Iris pigment epithelial cell (primary cell): ENCODE measurements around the gene PLSCR1.

Source experiments
- DNase-seq: peaks from one replicate; pipeline ENCODE4 v3.0.0-alpha.2; 2011; ENCODE audit warnings: low read depth

PLSCR1 gene

GRCh38 chr3:146544002-146544928, at the start of gene PLSCR1:
Gene PLSCR1, minus strand, starts transcription at chr3:146544607. Its CDS starts 8,055 bp downstream, at chr3:146536552.
- DNase-seq: peak; percentile 98

- DNase-seq: no peak
These were observed 49.4 kb upstream of the PLSCR1 start for GRCh38 chr3:146593776-146594175.

- DNase-seq: no peak
These were observed 46.1 kb upstream of the PLSCR1 start for GRCh38 chr3:146590521-146590920.

GRCh38 chr3:146589899-146590508, 45.6 kb upstream of the PLSCR1 start:
- peak; percentile 59 for DNase-seq

- DNase-seq: peak; percentile 13
These were observed 40.7 kb upstream of the PLSCR1 start for GRCh38 chr3:146585156-146585555.

- DNase-seq: peak; percentile 70
These were observed 37.6 kb upstream of the PLSCR1 start for GRCh38 chr3:146581951-146582467.

GRCh38 chr3:146581080-146581601, 36.7 kb upstream of the PLSCR1 start:
- DNase-seq: peak; percentile 20

- DNase-seq: peak; percentile 68
These were observed 33.3 kb upstream of the PLSCR1 start for GRCh38 chr3:146577662-146578061.

- DNase-seq: no peak
These were observed 31.2 kb upstream of the PLSCR1 start for GRCh38 chr3:146575636-146576035.

GRCh38 chr3:146574173-146574572, 29.8 kb upstream of the PLSCR1 start:
- no peak for DNase-seq

- DNase-seq: no peak
These were observed 24.9 kb upstream of the PLSCR1 start for GRCh38 chr3:146569314-146569713.

- DNase-seq: no peak
These were observed 21.7 kb upstream of the PLSCR1 start for GRCh38 chr3:146566138-146566537.

GRCh38 chr3:146561879-146562278, 17.5 kb upstream of the PLSCR1 start:
- no peak for DNase-seq

GRCh38 chr3:146561463-146561862, 17.1 kb upstream of the PLSCR1 start:
- DNase-seq: no peak

- no peak for DNase-seq
These were observed 16.3 kb upstream of the PLSCR1 start for GRCh38 chr3:146560678-146561077.

- DNase-seq: no peak
These were observed 15.0 kb upstream of the PLSCR1 start for GRCh38 chr3:146559388-146559787.

GRCh38 chr3:146558781-146559180, 14.4 kb upstream of the PLSCR1 start:
- no peak for DNase-seq

GRCh38 chr3:146557745-146558144, 13.3 kb upstream of the PLSCR1 start:
- DNase-seq: no peak

- no peak for DNase-seq
These were observed 10.9 kb upstream of the PLSCR1 start for GRCh38 chr3:146555311-146555710.

GRCh38 chr3:146554151-146554760, 9.8 kb upstream of the PLSCR1 start:
- DNase-seq: peak; percentile 41

GRCh38 chr3:146550743-146551510, 6.5 kb upstream of the PLSCR1 start:
- peak; percentile 97 for DNase-seq
